Subcutaneous abdominal adipose tissue (tissue), 5 donors: ENCODE data around the gene FBXL4.

Experiments
- H3K27ac ChIP-seq: one replicate; pipeline ENCODE4 v1.7.0; 2013; ENCODE audit warnings: low read depth, mild to moderate bottlenecking, inconsistent platforms, low read length, moderate library complexity
- H3K27me3 ChIP-seq, 5 donors: one replicate each; pipeline ENCODE4 v1.7.0; 2013; ENCODE audit warnings: low read length in 5 of 5, inconsistent platforms in 1 of 5; ENCODE audit not compliant: control insufficient read depth in 5 of 5, insufficient read depth in 4 of 5
- H3K36me3 ChIP-seq, 5 donors: one replicate each; pipeline ENCODE4 v1.7.0; 2013; ENCODE audit warnings: low read length in 5 of 5; ENCODE audit not compliant: control insufficient read depth in 5 of 5, insufficient read depth in 5 of 5
- H3K4me1 ChIP-seq, 5 donors: one replicate each; pipeline ENCODE4 v1.7.0; 2013; ENCODE audit warnings: low read length in 5 of 5, mild to moderate bottlenecking in 3 of 5, moderate library complexity in 1 of 5; ENCODE audit not compliant: control insufficient read depth in 5 of 5, insufficient read depth in 5 of 5
- H3K4me3 ChIP-seq, 5 donors: one replicate each; pipeline ENCODE4 v1.7.0; 2013; ENCODE audit warnings: low read length in 5 of 5, low read depth in 1 of 5
- H3K9ac ChIP-seq, 5 donors: one replicate each; pipeline ENCODE4 v1.7.0; 2013; ENCODE audit warnings: low read length in 5 of 5, mild to moderate bottlenecking in 4 of 5, moderate library complexity in 3 of 5
- H3K9me3 ChIP-seq, 5 donors: one replicate each; pipeline ENCODE4 v1.7.0; 2013; ENCODE audit warnings: low read length in 5 of 5; ENCODE audit not compliant: control insufficient read depth in 5 of 5
- donor health status: healthy.
- donor health status: healthy.
- donor health status: healthy.
- donor health status: healthy.
- donor health status: healthy.

FBXL4 gene

DNA sequence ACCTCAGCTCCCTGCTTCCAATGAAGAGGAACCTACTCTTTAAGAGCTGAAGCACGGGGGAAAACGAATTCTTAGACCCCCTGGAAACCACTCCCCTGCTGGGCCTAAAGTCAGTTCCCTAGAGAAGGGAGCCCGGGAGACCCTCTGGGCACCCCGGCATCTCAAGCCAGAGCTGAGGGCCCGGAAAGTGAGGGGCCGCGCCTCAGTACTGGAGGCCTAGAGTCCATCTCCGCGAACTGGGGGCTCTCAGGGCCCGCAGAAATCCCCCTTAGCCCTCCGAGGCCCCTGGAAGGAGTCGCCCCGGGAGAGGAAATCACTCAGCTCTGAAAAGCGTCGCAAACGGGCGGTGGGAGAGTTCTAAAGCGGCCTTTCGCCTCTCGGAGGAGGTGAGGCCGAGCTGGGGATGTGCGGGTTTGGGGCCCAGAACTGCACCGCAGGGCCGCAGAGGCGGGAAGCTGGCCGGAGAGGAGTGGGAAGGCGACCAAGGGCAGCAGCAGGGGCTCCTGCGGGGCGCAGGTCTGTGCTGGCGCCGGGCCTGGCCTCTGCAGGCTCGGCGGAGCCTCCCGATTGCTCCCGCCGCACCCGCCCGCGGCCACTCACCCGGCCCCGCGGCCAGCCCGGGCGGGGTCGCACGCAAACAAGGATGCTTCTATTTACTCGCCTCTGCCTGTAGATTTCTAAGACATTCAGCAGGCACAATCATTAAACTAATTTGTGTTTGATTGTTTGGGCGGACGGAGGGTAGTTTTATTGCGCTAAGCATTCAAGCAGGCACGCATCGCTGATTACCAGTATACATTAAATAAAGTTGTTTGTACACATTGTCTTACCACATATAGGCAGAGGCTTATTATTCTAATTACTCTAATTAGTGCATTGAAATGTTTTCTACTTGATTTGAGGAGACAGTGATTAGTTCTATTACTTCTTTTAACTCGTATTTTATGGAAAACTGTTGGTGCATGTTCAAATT, 104.2 kb downstream of the FBXL4 start:
- H3K27ac ChIP-seq, result no peak overlapping the region
- H3K4me1 ChIP-seq, result peaks cover 0 to 39% (median 33%) of the 10 kb centered on the region in 5 donors
- H3K9me3 ChIP-seq, result no peaks in the 10 kb centered on the region
- no peak overlapping the region for H3K4me3 ChIP-seq
- no peak overlapping the region for H3K9ac ChIP-seq
- H3K27me3 ChIP-seq, result peaks cover 72 to 93% (median 78%) of the 10 kb centered on the region in 5 donors
- H3K36me3 ChIP-seq, result no peaks in the 10 kb centered on the region

DNA sequence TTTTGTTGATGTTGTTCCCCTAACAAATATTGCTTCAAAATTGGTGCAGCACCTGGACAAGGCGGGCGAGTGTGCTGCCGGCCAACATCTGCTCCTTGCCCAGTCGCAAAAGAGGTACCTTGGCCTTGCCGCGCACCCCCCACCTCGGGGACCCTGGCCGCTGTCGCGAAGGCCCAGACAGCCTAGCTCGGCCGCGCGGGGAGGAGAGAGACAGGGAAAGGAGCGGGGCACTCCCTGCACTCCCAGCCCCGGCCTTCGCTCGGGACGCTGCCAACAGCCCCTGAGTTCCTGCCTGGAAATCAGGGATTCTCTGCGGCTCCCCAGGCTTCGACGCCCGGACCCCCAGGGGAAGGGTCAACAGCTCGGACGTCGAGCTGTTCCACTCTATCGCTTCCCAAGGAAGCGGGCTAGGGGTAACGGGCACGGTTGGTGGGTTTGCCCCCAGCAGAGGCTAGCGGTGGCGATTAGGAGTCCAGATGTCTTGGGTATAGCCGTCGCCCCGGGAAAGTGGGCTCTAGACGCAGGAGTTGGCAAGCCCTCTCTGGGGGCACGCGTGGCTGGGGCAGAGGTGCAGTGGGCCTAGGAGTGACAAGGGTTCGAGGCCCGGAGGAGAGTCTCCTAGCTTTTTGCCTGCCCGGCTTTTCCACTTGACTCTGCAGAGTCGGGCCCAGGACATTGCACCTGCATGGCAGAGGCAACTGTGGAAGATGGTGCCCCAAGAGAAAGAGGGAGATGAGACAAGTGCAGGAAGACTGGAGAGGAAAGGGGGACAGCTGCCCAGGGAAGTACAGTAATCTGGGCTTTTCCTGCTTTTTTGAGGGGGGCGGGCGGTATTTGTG, 105.2 kb downstream of the FBXL4 start:
- peaks cover 68 to 94% (median 77%) of the 10 kb centered on the region in 5 donors for H3K27me3 ChIP-seq
- H3K4me1 ChIP-seq, result peaks cover 0 to 29% (median 23%) of the 10 kb centered on the region in 5 donors
- H3K36me3 ChIP-seq, result no peaks in the 10 kb centered on the region
- no peak overlapping the region for H3K9ac ChIP-seq
- H3K27ac ChIP-seq, result no peak overlapping the region
- H3K9me3 ChIP-seq, result no peaks in the 10 kb centered on the region
- H3K4me3 ChIP-seq, result no peak overlapping the region

DNA sequence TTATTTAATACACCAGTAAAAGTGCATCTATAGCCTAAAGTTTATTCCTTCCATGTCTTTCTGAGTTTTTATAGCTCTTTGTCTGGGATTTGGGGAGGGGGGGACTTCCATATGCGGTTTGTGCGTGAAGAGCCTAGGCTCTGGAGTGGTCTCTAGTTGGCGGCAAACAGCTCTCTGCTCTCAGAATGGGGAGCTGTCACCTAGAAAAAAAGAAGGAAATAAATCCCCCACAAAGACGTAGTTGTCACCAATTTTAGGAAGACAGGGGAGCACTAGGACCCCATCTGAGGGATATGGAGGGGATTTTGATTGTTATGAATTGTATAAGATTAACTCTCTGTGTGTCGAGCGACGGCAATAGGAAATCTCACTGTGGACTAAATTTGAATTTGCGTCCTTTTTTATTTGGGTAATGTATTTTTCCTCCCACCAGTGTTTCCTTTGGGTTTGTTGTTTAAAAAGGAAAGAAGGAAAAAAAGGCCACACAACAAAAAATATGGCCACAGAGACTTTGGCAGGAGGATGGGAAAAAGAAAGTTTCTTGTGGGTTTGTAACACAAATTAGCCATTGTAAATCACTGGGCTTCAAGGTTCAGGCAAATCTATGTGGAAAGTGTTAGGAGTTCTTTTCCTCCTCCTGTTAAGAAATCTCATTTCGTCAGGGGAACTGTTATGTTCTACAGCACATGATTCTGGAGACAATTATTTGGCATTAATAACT, 106.0 kb downstream of the FBXL4 start:
- H3K27me3 ChIP-seq, result peaks cover 72 to 94% (median 78%) of the 10 kb centered on the region in 5 donors
- no peak overlapping the region for H3K4me3 ChIP-seq
- no peak overlapping the region for H3K27ac ChIP-seq
- peaks cover 0 to 26% (median 19%) of the 10 kb centered on the region in 5 donors for H3K4me1 ChIP-seq
- no peaks in the 10 kb centered on the region for H3K9me3 ChIP-seq
- no peak overlapping the region for H3K9ac ChIP-seq
- H3K36me3 ChIP-seq, result no peaks in the 10 kb centered on the region

DNA sequence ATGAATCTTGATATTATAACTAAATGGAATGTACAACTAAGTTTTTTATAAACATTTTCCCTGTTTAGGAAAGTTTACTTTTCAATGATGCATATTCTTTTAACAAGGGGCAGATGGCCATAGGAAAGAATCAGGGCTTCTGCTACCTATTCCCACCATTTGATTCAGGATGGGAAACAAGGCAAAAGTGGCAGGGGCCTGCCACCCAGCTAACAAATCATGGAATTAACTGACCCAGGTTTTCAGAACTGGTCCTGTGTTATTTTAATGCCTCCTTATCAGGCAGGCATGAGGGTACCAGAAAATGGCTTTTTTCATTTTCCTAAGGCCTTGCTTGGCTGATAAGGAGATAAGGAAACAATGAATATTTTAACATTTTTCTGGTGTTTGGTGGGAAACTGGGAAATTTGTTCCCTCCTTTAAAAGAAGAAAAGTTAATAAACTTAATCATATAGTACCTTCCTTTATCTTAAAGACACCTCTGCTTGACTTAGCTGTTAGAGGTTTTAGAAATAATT, 106.7 kb downstream of the FBXL4 start:
- peaks cover 0 to 29% (median 20%) of the 10 kb centered on the region in 5 donors for H3K4me1 ChIP-seq
- H3K4me3 ChIP-seq, result no peak overlapping the region
- H3K9me3 ChIP-seq, result no peaks in the 10 kb centered on the region
- H3K27ac ChIP-seq, result no peak overlapping the region
- no peak overlapping the region for H3K9ac ChIP-seq
- peaks cover 73 to 94% (median 77%) of the 10 kb centered on the region in 5 donors for H3K27me3 ChIP-seq
- no peaks in the 10 kb centered on the region for H3K36me3 ChIP-seq

DNA sequence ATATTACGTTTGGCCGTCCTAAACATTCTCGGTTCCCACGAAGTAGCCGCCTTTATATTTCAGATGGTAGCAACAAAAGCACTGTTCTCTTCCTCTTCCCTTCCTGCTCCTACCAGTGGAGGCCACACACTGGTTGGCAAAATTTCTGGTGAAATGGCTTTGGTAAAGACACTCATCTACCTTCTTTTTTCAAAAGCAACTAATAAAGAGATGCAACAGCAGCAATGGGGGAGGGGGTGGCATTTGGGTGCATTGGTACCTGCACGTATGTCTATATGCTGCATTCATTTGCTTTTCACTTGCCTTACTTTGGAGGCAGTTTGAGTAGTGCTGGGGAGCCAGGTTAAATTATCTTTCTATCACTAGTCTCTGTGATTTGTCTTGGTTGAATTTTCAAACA, 107.4 kb downstream of the FBXL4 start:
- Histone ChIP-seq H3K36me3 (no peaks in the 10 kb centered on the region), H3K4me3 (no peak overlapping the region), H3K4me1 (peaks cover 0 to 30% (median 23%) of the 10 kb centered on the region in 5 donors), H3K27ac (no peak overlapping the region), H3K9me3 (no peaks in the 10 kb centered on the region), H3K9ac (no peak overlapping the region), H3K27me3 (peaks cover 76 to 95% (median 80%) of the 10 kb centered on the region in 5 donors)

DNA sequence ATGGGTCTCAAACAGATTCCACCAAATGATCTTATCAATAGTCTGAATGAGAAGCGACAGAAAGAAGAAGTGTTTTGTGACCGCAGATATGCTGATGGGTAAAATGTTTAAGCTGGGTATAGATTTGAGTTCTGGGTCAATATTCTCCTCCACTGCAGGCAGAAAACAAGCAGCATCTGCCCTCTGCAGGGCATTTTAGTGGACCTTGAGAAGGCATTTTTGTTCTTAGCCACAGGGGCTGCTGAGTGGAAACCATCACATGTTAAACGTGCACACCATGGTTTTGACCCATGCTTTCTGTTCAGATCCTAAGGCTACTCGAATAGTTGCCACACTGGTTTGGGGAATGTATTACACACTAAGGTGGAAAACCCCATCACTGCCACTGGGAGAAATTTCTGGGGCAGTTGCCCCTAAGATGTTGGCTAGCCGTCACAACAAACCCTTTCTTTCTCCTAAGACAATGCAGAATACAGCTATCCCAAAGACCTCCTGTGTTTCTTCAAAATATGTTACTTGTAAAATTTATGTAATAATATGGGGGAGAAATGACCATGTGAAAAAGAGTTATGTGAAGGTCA, 107.9 kb downstream of the FBXL4 start:
- Histone ChIP-seq H3K4me3 (no peak overlapping the region), H3K9ac (no peak overlapping the region), H3K4me1 (peaks cover 0 to 31% (median 23%) of the 10 kb centered on the region in 5 donors), H3K36me3 (no peaks in the 10 kb centered on the region), H3K9me3 (no peaks in the 10 kb centered on the region), H3K27ac (no peak overlapping the region), H3K27me3 (peaks cover 76 to 95% (median 79%) of the 10 kb centered on the region in 5 donors)

DNA sequence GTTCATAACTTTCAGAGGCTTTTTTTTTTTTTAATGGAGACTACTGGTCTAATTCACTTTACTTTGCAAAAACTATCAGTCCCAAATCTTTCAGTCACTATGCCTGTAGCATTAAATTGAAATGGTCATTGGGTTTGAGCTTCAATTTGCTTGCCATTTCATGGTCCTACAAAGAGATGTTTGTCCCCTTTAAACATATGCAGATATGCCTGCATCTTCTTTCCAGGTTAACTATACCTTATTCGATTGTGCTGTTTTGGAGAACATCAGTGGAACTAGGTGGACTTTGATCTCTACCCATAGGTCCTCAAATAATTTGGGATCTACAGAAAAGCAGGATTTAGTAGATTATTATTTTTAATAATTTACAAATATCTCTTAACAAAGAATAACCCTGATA, 108.8 kb downstream of the FBXL4 start:
- no peaks in the 10 kb centered on the region for H3K36me3 ChIP-seq
- peaks cover 69 to 89% (median 71%) of the 10 kb centered on the region in 5 donors for H3K27me3 ChIP-seq
- peaks cover 0 to 30% (median 24%) of the 10 kb centered on the region in 5 donors for H3K4me1 ChIP-seq
- H3K27ac ChIP-seq, result no peak overlapping the region
- H3K4me3 ChIP-seq, result no peak overlapping the region
- H3K9me3 ChIP-seq, result no peaks in the 10 kb centered on the region
- H3K9ac ChIP-seq, result no peak overlapping the region

DNA sequence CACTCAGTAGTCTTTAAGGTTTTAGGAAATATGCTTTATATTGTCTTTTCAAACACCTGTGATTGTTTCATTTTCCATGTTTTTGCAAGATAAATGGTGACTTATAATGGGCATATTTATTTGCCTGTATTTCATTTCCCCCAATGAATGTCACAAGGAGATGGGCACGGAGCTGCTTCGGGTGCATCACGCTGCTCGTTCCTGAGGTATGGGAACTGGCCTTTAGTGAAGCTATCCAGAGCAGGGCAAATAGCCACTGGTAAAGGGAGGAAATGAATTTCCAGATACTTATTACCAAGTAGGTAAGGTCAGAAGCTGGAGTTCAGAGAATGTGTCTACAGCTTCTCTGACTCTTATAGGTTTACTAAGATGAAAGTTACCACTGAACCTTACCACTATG, 109.7 kb downstream of the FBXL4 start:
- H3K27me3 ChIP-seq, result peaks cover 64 to 79% (median 70%) of the 10 kb centered on the region in 5 donors
- H3K4me3 ChIP-seq, result no peak overlapping the region
- no peaks in the 10 kb centered on the region for H3K36me3 ChIP-seq
- H3K27ac ChIP-seq, result no peak overlapping the region
- H3K9ac ChIP-seq, result no peak overlapping the region
- peaks cover 0 to 31% (median 28%) of the 10 kb centered on the region in 5 donors for H3K4me1 ChIP-seq
- no peaks in the 10 kb centered on the region for H3K9me3 ChIP-seq
